ENCODE data around the gene STIM2.
"Not testable (repeated sequence)": the region's sequence is repeated elsewhere in the genome, so short reads cannot be mapped to it uniquely, and the experiment has no call there.

The STIM2 gene

DNA sequence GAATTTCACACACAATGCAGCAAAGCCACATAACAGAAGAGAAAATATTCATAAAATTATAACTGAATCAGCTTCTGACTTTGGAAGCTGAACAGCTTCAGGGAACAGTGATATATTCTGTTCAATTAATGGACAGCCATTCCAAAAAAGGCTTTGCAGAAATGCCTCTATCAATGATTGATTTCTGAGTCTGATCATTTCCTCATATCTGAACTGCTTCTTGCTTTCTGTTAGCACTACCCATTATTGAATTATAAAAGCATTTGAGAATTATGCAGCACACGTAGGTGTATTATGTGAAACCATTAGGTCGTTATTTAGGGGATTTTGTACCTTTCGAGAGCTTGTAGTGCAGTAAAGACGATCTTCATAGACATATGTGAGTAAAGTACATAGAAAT is 159.6 kb downstream of the STIM2 start:
- Histone ChIP-seq H3K27me3 (ENCODE audit: control insufficient read depth, insufficient read depth, low read length) (no peaks in the 10 kb centered on the region), H3K9ac (ENCODE audit: low read length) (no peak overlapping the region), H3K4me3 (ENCODE audit: low read length) (no peak overlapping the region), H3K27ac (ENCODE audit: low read depth, low read length) (no peak overlapping the region), H3K36me3 (ENCODE audit: control insufficient read depth, insufficient read depth, low read length) (no peaks in the 10 kb centered on the region), H3K4me1 (ENCODE audit: control insufficient read depth, insufficient read depth, low read length) (no peaks in the 10 kb centered on the region)

DNA sequence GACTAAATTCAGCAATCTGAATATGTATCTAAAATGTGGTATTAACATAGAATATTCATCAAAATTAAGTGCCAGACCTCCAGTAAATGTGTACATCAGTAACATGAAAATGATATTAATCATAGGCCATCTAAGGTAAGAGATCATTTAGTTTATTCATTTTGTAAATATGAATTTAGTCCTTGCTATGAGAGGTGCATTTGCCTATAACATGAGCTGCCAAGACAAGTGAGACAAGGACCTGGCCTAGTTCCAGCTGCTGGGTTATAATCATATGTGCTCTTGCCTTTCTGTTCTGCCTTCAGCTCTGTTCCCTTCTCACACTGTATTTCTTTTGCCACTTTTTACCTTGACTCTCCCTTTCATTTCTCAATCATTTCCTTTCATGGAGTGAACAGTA is 160.0 kb downstream of the STIM2 start:
- Histone ChIP-seq H3K36me3 (ENCODE audit: control insufficient read depth, insufficient read depth, low read length) (no peaks in the 10 kb centered on the region), H3K9ac (ENCODE audit: low read length) (no peak overlapping the region), H3K4me3 (ENCODE audit: low read length) (no peak overlapping the region), H3K27me3 (ENCODE audit: control insufficient read depth, insufficient read depth, low read length) (no peaks in the 10 kb centered on the region), H3K4me1 (ENCODE audit: control insufficient read depth, insufficient read depth, low read length) (no peaks in the 10 kb centered on the region), H3K27ac (ENCODE audit: low read depth, low read length) (no peak overlapping the region)

DNA sequence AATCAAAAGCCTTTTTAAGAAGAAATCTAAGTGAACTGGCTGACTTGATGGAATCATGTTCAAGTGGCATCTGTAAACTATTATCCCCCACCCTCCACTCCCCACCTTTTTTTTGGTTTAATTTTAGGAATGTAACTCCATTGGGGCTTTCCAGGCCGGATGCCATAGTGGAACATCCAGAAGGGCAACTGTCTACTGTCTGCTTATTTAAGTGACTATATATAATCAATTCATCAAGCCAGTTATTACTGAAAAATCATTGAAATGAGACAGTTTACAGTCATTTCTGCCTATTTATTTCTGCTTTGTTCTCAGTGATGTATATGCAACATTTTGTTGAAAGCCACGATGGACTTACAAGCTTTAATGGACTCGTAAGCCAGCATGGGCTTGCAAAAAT is 162.3 kb downstream of the STIM2 start:
- Histone ChIP-seq H3K9ac (ENCODE audit: low read length) (no peak overlapping the region), H3K36me3 (ENCODE audit: control insufficient read depth, insufficient read depth, low read length) (no peaks in the 10 kb centered on the region), H3K27ac (ENCODE audit: low read depth, low read length) (no peak overlapping the region), H3K4me3 (ENCODE audit: low read length) (no peak overlapping the region), H3K27me3 (ENCODE audit: control insufficient read depth, insufficient read depth, low read length) (no peaks in the 10 kb centered on the region), H3K4me1 (ENCODE audit: control insufficient read depth, insufficient read depth, low read length) (no peaks in the 10 kb centered on the region)

DNA sequence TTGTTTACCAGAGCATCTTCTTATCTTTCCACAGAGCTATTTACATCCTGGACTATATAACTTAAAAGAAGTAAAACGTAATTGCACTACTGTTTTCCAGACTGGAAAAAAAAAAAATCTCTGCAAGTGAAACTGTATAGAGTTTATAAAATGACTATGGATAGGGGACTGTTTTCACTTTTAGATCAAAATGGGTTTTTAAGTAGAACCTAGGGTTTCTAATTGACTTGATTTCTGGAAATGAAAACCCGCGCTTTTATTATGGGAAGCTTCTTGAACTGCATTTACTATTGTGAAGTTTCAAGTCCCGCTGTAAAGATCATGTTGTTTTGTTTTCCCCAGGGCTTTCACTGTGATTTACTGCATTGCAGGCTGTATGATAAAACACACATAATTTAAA is 162.7 kb downstream of the STIM2 start:
- Histone ChIP-seq H3K4me1 (ENCODE audit: control insufficient read depth, insufficient read depth, low read length) (no peaks in the 10 kb centered on the region), H3K36me3 (ENCODE audit: control insufficient read depth, insufficient read depth, low read length) (no peaks in the 10 kb centered on the region), H3K4me3 (ENCODE audit: low read length) (no peak overlapping the region), H3K27ac (ENCODE audit: low read depth, low read length) (no peak overlapping the region), H3K9ac (ENCODE audit: low read length) (no peak overlapping the region), H3K27me3 (ENCODE audit: control insufficient read depth, insufficient read depth, low read length) (no peaks in the 10 kb centered on the region)

DNA sequence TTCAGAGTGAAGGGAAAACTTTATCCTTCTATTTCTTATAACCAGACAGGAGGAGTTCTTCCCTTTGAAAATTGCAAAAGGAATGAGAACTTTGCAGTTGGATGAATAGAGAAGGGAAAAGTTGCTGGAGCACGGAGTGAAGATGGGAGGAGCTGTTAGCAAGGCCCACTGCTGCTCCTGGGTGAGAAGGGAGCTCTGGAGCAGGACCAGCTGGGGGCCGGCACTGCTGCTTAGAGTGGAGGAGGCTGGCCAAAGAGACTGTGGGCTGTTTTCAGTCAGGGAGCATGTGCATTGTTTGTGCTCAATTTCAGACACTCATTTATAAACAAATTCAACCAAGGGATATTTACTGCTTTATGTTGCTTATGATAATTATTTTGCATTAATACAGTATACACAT is 164.2 kb downstream of the STIM2 start:
- no peaks in the 10 kb centered on the region for H3K4me1 ChIP-seq (ENCODE audit: control insufficient read depth, insufficient read depth, low read length)
- no peaks in the 10 kb centered on the region for H3K27me3 ChIP-seq (ENCODE audit: control insufficient read depth, insufficient read depth, low read length)
- H3K36me3 ChIP-seq (ENCODE audit: control insufficient read depth, insufficient read depth, low read length), result no peaks in the 10 kb centered on the region
- no peak overlapping the region for H3K4me3 ChIP-seq (ENCODE audit: low read length)
- no peak overlapping the region for H3K9ac ChIP-seq (ENCODE audit: low read length)
- H3K27ac ChIP-seq (ENCODE audit: low read depth, low read length), result no peak overlapping the region

DNA sequence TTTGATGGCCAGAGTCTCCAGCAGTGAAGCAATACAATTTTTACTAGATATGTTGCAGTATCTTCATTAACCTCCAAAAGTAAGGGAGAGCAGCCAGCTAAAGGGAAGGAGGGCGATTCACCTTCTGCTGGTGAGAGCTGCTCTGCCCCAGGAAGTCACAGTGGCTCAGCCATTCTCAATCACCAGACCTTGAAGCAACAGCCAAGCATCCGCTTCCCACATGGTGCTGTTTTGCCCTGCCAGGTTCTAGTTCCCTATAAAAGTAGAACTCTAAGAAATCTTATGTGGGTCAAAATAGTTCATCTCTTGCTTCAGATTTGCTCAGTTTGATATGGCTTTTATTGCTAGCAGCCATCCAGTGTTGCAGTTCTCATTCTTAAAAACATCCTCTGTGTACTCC is 166.8 kb downstream of the STIM2 start:
- no peak overlapping the region for H3K4me3 ChIP-seq (ENCODE audit: low read length)
- no peak overlapping the region for H3K9ac ChIP-seq (ENCODE audit: low read length)
- H3K27me3 ChIP-seq (ENCODE audit: control insufficient read depth, insufficient read depth, low read length), result no peaks in the 10 kb centered on the region
- no peaks in the 10 kb centered on the region for H3K36me3 ChIP-seq (ENCODE audit: control insufficient read depth, insufficient read depth, low read length)
- no peaks in the 10 kb centered on the region for H3K4me1 ChIP-seq (ENCODE audit: control insufficient read depth, insufficient read depth, low read length)
- H3K27ac ChIP-seq (ENCODE audit: low read depth, low read length), result no peak overlapping the region

DNA sequence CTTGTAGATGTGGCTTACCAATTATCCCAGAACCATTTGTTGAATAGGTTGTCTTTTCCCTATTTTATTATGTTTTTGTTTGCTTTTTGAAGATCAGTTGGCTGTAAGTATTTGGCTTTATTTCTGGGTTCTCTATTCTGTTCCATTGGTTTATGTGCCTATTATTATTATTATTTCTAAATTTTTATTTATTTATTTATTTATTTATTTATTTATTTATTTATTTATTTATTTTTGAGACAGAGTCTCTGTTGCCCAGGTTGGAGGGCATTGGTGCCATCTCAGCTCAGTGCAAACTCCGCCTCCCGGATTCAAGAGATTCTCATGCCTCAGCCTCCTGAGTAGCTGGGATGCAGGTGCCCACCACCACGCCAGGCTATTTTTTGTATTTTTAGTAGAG is 174.5 kb downstream of the STIM2 start:
- not testable (repeated sequence) for H3K27ac ChIP-seq (ENCODE audit: low read depth, low read length); H3K9ac ChIP-seq (ENCODE audit: low read length); H3K4me1 ChIP-seq (ENCODE audit: control insufficient read depth, insufficient read depth, low read length); H3K4me3 ChIP-seq (ENCODE audit: low read length); H3K36me3 ChIP-seq (ENCODE audit: control insufficient read depth, insufficient read depth, low read length); H3K27me3 ChIP-seq (ENCODE audit: control insufficient read depth, insufficient read depth, low read length)

DNA sequence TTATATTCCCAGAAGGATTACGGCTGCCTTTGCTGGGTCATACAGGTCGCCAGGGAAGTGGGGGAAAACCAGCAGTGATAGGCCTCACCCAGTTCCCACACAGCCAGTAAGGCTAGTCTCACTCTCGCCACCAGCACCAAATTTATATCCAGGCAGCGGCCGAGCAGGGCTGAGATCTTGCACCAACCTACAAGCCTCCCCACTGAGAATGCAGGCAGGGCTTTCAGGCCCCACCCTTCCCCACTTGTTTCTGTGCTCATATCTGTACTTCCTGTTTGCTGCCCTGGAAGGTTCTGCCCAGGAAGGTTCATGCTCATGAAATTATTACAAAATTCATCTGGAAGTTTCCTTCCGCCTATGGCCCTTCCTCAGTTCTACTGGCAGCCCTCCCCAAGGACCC is 179.7 kb downstream of the STIM2 start:
- Histone ChIP-seq H3K27ac (ENCODE audit: low read depth, low read length) (no peak overlapping the region), H3K4me1 (ENCODE audit: control insufficient read depth, insufficient read depth, low read length) (no peaks in the 10 kb centered on the region), H3K9ac (ENCODE audit: low read length) (no peak overlapping the region)

DNA sequence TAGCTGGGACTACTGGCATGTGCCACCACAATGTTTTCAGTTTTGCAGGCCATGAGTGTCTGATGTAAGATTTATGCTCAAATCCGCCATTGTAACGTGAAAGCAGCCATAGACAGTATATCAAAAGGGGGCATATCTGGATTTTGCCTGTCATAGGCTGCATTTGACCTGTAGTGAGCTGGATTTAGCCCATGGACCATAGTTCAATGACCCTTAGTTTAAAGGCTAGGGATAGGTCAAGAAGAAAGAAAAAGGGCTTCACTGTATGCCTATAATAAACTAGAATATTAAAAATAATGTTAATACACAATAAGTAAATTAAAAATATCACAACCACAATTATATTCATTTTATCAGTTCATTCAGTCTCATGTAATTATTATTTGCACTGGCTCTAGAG is 181.8 kb downstream of the STIM2 start:
- no peak overlapping the region for H3K4me3 ChIP-seq (ENCODE audit: low read length)
- H3K27ac ChIP-seq (ENCODE audit: low read depth, low read length), result no peak overlapping the region
- no peaks in the 10 kb centered on the region for H3K36me3 ChIP-seq (ENCODE audit: control insufficient read depth, insufficient read depth, low read length)
- H3K9ac ChIP-seq (ENCODE audit: low read length), result no peak overlapping the region
- H3K4me1 ChIP-seq (ENCODE audit: control insufficient read depth, insufficient read depth, low read length), result no peaks in the 10 kb centered on the region
- peaks cover 8% of the 10 kb centered on the region for H3K27me3 ChIP-seq (ENCODE audit: control insufficient read depth, insufficient read depth, low read length)

More for the DNA sequence above, 179.7 kb downstream of the STIM2 start:
- Histone ChIP-seq H3K36me3 (ENCODE audit: control insufficient read depth, insufficient read depth, low read length) (no peaks in the 10 kb centered on the region), H3K4me3 (ENCODE audit: low read length) (no peak overlapping the region), H3K27me3 (ENCODE audit: control insufficient read depth, insufficient read depth, low read length) (peaks cover 8% of the 10 kb centered on the region)

DNA sequence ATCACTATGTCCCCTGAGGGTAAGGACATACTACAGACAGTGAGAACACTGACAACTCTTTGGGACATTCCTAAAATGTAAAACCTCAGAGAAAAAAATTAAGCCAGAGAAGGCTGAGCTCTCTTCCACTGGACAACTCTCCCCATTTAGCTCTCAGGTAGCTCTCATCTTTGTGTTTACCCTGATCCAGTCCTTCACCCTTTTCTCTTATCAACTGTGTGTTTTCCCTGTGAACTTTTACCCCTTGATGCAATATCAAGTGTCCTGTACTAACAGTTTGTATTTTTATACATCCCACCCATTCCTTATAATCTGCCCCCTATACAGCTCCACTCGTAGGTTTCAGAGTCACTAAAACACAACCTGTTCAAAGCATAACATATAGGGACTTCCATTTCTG is 182.6 kb downstream of the STIM2 start:
- no peaks in the 10 kb centered on the region for H3K4me1 ChIP-seq (ENCODE audit: control insufficient read depth, insufficient read depth, low read length)
- H3K36me3 ChIP-seq (ENCODE audit: control insufficient read depth, insufficient read depth, low read length), result no peaks in the 10 kb centered on the region
- no peak overlapping the region for H3K9ac ChIP-seq (ENCODE audit: low read length)
- peaks cover 8% of the 10 kb centered on the region for H3K27me3 ChIP-seq (ENCODE audit: control insufficient read depth, insufficient read depth, low read length)
- H3K4me3 ChIP-seq (ENCODE audit: low read length), result no peak overlapping the region
- no peak overlapping the region for H3K27ac ChIP-seq (ENCODE audit: low read depth, low read length)

DNA sequence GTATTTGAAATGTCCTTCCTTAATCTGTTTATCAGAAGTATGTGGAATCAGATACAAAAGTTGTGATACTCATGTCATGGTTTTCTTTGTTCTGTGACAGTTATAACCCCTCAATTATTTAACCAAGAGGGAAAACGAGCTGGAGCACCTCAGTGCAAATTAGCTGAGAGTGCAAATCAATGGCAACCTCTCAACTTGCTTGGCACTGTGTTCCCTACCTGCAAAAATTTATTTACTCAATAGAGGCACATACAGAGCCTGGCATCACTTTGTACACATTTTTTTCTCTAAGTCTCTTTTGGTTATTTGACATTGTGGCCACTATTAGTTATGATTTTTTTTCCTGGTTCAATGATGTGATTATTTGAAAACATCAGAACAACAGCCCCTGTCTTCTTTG is 186.2 kb downstream of the STIM2 start:
- Histone ChIP-seq H3K27ac (ENCODE audit: low read depth, low read length) (no peak overlapping the region), H3K4me1 (ENCODE audit: control insufficient read depth, insufficient read depth, low read length) (no peaks in the 10 kb centered on the region), H3K9ac (ENCODE audit: low read length) (no peak overlapping the region), H3K4me3 (ENCODE audit: low read length) (no peak overlapping the region), H3K36me3 (ENCODE audit: control insufficient read depth, insufficient read depth, low read length) (no peaks in the 10 kb centered on the region), H3K27me3 (ENCODE audit: control insufficient read depth, insufficient read depth, low read length) (peaks cover 11% of the 10 kb centered on the region)

DNA sequence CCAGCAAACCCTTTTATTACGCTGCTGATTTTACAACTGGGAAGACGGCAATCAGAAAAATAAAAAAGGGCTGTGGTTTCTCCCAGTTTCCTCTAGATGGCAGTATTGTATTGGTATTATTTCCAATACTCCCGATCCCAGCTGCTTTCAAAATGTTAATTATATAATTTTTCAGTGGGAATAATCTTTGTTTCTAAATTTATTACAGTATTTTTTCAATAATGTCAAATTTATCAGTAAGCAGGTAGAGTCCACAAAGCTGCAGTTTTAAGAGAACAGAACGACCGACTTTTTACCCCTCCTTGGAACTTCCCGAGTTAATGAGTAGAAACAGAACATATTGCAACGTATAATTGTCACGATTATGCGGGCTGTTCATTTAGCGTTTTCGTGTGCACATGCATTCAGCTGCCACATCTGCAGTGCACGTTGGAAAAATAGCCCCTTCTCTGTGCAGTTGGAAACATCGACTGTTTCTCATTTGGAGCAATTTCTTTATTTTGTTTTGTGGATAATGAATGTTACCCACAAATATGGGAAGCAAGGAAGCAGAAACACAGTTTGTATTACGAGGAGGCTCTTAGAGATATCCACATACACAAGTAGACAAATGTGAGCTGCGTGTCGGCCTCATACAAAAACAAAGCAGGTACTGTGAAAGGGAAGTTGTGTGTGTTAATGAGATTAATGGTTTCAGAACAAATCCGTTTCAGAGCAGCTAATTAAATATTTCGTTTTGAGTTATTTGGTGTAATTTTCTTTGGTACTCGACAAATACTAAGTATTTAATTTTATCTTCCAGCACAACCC is 188.0 kb downstream of the STIM2 start:
- H3K27ac ChIP-seq (ENCODE audit: low read depth, low read length), result no peak overlapping the region
- no peaks in the 10 kb centered on the region for H3K36me3 ChIP-seq (ENCODE audit: control insufficient read depth, insufficient read depth, low read length)
- no peak overlapping the region for H3K9ac ChIP-seq (ENCODE audit: low read length)
- H3K4me1 ChIP-seq (ENCODE audit: control insufficient read depth, insufficient read depth, low read length), result no peaks in the 10 kb centered on the region
- peaks cover 6% of the 10 kb centered on the region for H3K27me3 ChIP-seq (ENCODE audit: control insufficient read depth, insufficient read depth, low read length)
- peak overlapping the region; percentile 57 for H3K4me3 ChIP-seq (ENCODE audit: low read length)

DNA sequence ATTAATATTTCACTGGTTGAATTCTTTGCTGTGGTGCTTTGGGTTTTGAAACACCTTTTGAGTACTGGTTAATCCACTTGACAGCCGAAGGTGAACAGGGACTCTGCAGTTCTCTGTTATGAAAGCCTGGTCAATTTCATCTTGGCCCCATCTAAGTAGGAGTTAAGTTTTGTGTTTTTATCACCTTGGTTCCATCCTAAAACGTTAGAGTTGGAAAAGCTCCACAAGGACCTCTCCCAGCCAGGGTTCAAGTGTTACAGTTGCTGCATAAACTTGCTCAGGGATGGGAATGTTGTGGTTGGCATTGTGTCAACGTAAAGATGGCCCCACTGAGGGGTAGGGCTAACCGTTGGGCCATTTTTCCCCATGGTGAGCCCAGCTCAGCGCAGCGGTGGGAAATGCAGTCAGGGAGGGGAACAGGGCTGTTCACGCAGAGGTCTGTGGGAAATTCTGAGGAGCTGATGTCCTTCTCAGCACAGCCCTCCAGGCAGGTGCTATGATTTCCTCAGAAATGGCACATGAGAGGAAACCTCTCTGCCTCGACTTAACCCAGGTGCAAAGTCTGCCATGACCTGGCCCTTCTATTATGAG is 188.7 kb downstream of the STIM2 start:
- Histone ChIP-seq H3K4me1 (ENCODE audit: control insufficient read depth, insufficient read depth, low read length) (no peaks in the 10 kb centered on the region), H3K4me3 (ENCODE audit: low read length) (no peak overlapping the region), H3K9ac (ENCODE audit: low read length) (no peak overlapping the region), H3K36me3 (ENCODE audit: control insufficient read depth, insufficient read depth, low read length) (no peaks in the 10 kb centered on the region), H3K27ac (ENCODE audit: low read depth, low read length) (no peak overlapping the region), H3K27me3 (ENCODE audit: control insufficient read depth, insufficient read depth, low read length) (peaks cover 3% of the 10 kb centered on the region)

Data from rectal smooth muscle tissue (tissue), 1 donor.